GM18508 (cell line): ENCODE data around the gene HOXB5.

ENCODE experiments used
- ATAC-seq: cut with Tn5 transposase; IDR thresholded peaks from one replicate; pipeline ENCODE4 v1.9.1; 2021; ENCODE audit warnings: moderate number of reproducible peaks; ENCODE audit not compliant: insufficient read depth, unreplicated experiment

Gene HOXB5

DNA sequence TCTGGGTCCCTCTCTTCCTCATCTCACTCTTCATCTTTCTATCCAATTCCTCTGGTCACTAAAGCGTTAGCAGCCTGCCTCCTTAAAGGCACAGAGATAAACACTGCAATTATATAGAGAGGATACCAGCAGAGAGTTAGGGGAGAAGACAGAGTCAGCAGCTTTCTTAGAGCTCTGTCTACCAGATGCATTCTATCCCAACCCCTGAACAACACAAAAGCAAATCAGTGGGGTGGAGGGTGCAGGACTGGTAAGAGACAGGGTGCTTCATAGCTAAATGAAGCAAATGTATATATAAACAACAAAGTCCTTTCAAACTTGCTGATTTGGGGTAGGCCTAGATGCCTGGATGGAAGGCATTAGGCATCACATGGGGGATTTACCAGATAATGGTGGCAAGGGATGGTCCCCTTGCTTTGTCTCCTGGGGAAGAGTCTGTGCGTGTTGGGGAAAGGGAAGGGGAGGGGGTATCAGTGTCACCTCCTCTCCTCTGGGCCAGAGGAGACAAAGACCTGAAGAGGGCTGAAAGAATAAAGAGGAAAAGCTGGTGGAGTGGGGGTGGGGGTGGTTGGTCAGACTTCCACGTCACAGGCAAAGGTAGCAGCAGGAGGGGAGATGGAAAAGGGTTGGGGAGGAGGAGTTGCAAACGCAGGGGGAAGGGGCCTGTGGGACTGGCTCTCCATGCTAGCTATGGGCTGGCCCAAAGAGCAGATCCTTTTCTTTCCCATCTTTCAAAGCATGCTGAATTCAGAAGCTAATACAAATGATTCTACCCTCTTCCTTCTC is 27.5 kb downstream of the HOXB5 start:
- ATAC-seq: no peak

DNA sequence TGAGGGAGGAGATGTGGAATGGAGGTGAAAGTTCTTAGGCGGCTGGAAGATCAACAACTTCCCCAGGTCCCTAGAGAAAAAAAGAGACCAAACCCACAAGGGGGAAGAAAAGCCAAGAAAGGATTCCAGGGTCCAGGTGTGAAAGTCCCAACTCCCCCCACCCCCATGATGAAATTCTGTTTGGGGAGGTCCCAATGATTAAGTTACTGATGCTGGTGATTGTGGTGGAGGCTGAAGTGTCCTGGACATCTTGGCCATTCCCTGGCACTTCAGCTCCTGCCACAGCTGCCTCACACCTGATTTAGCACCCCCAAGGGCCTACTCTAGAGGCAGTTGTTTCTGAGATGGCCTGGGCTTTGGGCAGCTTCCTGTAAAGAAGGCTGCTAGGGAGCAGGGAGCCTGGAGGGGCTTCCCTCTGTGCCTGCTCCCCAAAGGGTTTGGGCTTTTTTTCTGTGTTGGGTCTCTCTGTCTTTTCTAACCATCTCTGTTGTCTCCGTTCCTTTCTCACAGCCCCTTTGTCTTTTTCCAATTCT is 28.5 kb downstream of the HOXB5 start:
- ATAC-seq: no peak

DNA sequence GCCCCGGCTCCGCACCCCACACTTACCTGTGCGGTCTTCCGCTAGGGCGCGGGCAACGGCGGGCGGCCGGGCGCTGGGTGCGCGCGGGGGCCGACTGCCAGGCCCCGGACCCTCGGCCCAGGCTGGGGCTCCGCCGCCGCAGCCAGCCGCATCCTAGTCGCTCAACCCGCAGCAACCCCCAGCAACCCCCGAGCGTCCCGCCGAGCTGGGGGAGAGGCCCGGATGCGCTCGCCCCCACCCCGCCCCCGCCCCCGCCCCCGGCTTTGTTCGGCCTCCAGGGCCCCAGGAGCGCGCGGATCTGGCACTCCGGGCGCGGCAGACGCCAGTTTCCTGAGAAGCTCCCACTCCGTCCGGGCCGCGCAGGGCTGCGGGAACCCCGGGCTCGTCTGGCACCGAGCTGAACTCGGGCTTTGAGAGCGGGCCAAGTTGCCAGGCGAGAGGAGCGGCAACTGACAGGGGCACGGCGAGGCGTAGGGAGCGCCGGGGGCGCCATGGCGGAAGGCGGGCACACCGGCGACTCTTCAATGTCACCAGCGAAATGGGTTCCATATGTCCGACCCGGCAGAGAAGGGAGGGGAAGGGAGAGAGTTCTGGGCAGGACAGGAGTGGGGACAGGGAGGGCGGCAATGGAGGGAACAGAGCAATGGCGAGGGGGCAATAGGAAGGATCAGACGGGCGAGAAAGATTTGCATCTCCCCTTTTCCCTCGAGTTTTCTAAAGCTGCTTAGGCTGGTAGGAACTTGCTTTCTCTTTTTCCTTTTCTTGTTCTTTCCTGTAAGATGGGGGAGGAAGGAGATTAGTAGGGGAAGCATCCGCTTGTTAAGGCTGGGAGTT is 29.2 kb downstream of the HOXB5 start:
- no peak for ATAC-seq

DNA sequence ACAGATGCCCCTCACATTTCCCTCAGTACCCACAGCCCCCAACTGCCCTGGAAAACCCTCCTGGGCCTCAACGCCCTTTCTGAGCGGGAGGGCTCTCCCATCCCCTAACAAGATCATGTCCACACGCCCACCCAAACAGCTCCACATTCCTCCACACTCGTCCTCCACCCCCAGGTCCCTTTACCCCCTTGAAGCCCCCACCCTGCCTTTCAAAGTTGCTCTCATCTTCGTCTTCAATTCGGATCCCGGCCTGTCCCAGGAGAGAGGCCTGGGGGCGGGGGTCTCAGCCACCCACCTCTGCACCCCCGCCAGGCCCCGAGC is 29.8 kb downstream of the HOXB5 start:
- ATAC-seq: no peak

DNA sequence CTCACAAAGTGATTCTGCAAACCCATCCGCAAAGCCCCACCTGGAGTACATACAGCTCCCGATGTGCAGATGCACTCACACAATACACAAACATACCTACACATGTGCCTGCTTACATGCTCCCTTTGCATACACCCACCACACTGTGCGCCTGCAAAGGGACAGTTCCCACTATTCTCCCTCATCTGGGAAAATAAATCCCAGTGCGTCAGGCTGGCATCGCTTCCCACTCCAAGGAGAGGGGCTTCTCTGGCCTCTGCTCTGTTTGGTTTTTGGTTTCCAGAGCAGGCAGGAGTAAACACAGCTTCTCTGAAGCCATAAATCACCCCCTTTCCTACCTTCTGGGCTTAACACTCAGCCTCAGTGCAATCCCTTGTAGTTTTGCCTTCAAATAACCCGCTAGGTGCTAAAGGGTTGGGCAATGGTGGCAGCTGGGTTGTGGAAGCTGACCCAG is 30.2 kb downstream of the HOXB5 start:
- no peak for ATAC-seq

DNA sequence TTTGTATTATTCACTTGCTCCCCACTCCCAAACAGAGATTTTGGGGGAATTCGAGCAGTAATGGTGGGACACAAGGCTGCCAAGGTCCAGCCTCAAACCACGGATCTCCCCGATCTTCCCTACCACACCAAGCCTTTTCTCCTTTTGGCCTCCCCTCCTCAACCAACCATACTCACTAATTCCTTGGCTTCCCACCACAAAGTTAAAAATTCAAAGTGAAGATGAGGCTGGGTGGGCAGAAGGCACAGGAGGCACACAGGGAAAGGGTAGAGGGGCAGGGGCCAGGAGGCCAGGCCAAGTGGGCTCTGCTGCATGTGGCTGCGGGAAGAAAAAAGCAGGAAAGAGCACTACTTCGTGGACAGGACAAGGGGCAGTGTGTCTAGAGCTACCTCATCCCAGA is 30.6 kb downstream of the HOXB5 start:
- no peak for ATAC-seq

DNA sequence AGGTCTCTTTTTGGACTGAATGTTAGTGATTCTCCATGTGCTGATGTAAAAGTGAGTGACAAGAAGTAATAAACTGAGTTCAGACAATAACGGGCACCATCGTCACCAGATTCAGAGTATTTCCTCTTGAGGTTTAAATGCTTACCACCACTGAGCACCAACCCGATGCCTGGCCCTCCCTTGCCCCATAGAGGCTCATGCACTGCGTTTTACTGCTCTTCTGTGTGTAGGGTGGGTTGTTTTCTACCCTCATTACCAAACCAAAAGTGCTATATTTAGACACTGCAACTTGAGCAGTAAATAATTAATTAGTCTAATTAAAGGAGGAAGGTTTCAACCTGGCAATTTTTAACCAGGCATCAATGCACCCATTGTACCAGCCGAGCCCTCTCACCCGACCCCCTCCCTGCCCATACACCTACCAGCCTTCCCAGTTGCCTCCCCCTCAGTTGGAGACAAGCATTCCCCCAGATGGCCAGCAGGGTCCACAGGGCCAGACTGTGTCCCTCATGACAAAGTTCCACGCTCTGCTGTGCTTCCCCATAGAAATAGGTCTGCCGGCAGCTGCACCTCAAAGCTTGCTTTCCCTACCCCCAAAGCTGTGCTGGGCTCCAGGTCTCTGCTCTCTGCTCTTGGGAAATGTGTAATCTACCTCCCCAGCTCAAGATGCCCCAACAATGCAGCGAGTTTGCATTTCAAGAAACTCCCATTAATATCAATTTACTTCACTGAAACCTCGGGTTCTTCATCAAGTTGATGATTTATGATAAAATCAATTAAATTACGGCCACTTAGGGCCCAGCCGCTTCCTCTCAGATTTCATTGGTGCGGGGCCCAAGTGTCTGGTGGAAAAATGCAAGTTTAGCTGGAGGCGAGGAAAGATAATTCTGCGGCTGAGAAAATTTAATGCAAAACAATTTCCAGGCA is 31.4 kb downstream of the HOXB5 start:
- no peak for ATAC-seq

DNA sequence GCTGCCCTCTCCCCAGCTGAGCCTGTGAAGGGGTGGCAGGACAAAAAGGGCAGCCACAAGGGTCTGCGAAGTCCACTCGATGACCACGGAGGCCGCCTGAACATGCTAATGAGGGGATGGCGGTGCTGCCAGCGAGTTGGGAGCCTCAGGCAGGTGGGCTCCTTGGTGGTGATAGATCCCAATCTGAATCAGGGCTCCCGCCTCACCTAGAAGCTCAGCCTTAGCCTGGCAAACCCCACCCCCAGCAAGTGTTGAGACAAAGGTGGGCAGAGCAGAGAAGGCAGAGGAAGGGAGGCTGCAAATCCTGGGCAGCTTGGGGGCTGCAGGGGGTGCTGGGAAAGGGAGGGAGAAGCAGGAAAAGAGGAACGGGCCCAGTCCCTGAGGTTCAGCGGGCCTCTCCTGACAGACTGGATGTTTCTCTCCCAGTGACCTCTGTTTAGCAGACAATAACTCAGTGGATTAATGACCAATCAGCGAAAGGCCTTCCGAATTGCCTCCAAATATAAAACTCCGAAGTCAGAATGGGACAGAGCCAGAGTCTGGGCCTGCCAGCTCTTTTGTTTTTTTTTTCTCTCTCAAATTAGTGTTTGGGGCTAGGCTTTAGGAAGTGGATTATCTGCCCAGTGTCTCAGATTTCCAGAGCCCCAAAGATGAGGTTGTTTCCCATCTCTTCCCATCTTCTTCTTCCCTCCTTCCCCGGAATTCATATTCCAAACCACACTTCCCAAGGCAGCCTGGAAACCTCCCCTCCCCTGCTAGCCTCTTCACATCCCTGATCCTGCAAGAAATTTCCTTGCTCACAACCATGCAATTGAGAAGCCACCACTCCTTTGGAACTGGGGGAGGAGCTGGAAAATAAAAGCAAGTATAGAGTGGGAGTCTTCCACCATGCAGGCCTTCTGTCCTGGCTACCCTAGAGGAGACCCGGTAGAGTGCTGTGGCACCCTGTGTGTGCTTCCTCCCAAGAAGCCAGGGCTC is 33.5 kb downstream of the HOXB5 start:
- ATAC-seq: no peak

DNA sequence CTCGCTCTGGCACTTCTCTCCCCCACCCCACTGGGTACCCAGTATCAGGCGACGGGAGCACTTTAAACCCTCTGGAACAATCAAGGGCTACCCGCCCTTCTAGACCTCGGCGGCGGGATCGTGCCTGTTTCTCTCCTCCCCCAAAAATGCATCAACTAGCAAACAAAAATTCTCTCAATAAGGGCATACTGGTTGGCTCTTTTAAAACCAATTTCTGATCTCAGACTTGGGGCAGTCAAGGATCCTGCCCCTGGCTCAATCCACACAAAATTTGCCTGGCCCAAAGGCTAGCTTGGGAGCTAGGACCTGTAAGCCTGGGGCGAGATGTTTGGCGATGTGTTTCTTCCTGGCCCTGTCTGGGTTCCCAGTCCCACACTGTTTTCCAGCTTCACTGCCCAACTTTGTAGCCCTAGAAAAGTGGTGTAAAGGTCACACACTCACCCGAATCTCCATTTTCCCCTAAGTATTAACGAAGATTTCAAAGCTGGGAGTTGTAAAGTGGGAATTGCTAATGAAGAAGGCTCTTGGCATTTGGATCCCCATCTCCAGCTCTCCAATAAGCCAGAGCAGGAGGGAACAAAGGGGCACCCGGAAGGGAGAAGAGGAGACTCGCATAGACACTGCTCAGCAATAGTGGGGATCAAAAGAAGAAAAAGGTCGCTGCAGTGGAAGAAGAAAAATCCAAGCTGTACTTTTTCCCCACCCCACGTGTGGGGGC is 34.3 kb downstream of the HOXB5 start:
- no peak for ATAC-seq

DNA sequence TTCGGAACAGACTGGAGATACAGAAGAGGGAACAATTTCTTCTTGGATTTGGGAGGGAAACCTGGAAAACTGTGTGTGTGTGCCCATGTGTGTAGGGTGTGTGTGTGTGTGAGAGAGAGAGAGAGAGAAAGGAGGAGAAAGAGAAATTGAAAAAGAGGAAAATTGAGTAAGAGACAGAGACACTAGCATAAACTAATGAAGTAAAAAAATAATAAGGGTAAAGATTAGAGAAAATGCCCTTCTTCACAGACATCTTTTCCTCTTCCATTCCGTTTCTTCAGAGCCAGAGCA is 34.8 kb downstream of the HOXB5 start:
- no peak for ATAC-seq

DNA sequence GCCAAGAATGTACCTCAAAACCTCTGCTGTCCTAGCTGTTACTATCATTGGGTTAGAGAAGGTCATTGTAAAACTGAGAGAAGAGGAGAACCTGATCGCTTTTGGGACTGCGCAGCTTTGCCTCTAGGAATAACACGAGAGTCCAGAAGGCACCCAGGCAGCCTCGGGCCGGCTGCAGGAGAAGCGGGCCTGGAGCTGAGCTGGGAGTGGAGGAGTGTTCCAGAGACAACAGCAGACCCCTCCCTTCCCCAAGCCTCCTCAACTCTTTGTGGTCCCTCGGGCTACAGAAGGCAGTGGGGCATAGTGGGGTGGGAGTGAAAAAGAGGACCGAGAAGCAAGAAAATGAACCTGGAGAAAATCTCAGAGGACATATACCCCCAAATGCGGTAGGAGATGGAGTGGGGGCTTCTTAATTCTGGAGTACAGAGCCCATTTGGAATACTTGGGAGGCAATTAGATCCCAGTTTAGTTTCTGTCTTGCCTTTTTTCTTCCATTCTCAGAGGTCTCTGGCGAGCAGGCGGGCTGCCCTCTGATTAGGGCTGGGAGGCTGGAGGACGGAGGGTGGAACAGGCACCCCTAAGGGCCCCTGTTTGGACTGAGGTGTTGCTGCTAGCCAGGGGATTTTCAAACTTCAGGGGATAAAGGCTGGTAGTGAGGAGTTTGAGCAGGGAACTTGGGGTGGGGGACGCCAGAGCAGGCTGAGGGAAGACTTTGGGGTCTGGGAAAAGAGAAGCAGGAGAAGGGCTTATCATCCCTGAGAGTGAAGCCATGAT is 35.3 kb downstream of the HOXB5 start:
- ATAC-seq: no peak

DNA sequence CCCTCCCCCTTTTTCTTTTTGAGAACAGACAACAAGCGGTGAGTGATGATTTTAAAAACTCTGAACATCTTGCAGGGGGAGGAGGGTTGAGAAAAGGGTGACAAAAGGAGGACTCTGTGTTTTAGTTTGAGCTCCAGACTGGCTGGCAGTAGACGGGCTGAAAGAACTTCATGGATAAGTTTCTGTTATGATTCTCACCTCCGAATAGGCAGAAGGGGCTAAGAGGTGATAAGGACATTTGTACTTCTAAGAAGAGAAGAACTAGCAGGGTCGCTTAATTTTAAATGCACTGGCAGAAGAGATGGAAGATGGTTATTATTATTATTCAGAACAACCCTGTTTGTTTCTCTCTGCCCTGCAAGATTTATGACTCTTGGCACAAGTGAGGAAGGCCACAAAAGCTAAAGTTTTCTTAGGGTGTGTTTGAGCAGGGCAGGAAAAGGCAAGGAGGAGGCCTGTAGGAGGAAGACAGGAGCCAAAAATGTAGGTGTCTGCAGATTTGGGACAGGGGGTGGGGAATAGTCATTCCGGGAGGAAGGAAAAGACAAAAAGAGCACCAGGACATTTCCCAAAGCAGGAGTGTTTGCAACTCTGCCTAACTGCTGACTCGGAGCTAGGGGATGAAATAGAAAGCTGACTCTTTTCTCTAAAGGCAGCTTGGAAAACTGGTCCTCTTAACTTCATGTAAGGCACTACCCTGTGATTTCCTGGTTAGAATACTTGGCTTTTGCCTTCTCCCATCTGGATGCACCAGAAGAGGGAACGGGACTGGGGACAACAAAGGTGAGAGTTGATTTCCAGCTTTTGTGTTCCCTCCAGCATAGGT is 36.8 kb downstream of the HOXB5 start:
- ATAC-seq: no peak

DNA sequence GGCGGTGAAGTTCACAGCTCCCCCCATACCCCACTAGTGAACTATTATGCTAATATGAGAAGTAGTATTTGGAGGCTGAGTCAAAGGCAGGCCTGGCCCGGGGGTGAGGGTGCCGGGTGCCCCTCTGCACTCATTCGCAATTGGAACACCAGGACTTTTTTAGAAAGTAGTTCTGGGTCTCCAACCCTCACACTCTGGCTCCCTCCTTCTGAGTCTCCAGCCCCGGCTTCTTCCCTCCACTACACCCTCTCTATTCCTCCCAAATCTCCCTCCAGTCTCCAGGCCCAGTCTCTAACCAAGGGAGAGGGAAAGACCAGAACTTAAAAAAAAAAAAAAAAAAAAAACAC is 37.4 kb downstream of the HOXB5 start:
- ATAC-seq: no peak

DNA sequence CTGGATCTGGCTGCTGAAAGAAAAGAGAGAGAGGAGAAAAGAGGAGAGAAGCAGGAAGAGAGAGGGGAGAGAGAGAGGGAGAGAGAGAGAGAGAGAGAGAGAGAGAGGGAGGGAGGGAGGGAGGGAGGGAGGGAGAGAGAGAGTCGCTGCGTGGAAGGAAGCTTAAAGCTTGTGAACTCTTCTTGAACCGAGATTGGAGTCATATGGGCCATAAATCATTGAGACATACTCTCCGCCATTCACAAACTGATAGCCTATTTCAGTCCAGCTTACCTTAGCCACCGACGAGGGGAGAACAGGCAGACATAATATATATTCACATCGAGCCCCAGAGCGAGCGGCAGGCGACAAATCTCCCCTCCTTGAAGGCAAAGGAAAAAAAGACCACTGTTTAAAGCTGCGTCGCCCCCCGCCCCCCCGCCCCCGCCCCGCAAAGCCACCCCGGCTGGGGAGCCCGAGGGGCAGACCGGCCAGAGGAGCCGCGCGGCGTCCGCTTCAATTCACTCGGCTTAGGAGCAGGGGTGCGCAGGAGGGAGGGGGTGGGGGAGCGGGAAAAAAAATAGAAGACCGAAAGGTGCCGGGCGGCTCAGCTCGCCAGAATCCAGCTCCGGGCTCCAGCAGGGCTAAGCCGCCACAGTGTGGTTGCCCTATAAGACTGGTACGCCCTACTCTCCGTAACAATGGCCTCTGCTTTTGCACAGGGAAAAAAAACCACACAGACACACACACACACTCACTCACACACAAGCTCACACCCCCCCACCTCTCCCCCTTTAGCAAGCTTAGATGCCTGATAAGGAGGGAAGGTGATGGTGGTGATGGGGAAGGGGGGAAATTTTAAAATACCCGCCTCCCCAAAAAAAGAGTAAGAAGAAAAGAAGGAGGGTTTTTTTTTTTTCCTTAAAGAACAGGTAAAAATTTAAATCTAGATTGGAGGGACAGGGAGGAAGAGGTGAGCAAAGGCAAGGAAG is 38.0 kb downstream of the HOXB5 start:
- ATAC-seq: no peak

DNA sequence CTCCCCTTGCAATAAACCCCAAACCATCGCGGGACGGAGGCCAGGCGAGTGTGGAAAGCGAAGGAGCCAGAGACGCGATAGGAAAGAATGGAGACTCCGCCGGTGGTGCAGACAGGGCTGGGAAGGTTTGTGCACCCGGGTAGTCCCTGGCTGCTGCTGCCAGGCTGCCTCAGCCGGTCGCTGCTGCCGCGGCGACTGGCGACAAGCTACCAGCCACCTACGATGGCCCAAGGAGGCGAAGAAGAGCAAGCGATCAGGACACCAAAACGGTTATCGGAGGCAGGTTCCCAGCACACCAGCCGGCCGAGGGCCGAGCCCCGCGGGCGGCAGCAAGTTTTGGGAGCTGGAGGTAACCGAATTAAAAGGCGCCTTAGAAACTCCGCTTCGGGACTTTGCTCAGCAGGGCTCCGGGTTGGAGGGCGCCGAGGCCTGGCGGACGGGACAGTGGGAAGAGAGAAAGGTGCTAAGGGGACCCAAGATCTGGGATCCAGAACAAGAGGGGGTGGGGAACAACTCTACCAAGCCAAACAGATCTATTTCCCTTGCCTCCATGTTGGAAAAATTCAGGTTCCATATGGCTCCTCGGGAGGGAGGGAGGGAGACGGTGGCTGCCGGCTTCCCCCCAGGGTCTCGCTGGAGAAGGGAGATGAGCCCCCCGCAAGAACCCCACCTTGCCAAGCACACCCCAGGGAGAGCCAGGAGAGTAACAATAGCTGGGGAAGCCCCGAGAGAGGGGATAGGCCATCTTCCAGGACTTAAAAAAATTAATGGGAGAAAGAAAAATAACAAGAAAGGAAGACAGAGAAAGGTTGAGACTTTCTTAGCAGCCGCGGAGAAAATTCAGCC is 38.9 kb downstream of the HOXB5 start:
- ATAC-seq: no peak
